ENCODE measurements around the gene ZNF841.

DNA sequence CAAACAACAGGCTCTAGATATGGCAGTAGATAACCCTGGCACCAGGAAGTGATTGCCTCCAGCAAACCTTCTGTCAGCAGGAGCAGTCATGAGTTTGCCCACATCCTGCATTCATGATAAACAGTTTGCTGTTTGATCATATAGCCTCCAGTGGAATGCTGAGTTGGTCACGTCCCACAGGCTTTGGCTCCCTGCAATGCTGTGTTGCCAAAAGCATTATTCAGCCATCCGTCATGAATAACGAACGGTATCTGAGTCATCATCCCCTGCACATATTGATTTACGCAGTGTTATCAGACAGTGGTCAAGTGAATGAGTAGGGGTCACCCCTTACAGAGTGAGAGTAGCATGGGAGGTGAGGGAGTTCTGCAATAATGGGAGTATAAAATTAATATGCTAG lies 25.1 kb downstream of the ZNF841 start:
- TF ChIP-seq CTCF (conservative IDR thresholded peaks at IDR 0.05 in 1 of 2, IDR thresholded peaks at IDR 0.05 in 1 of 2; ENCODE audit: extremely low read depth in 1 of 2, insufficient read depth in 1 of 2, low read depth in 1 of 2, low read length in 2 of 2) (no peak), EZH2 (IDR thresholded peaks at IDR 0.05; ENCODE audit: borderline replicate concordance, low read length) (no peak)

Measured in mammary epithelial cell (primary cell).